Embryonic facial prominence (tissue), 1 donor: Measurements from ENCODE around the gene MS4A10.
"Not testable (repeated sequence)": the region's sequence is repeated elsewhere in the genome, so short reads cannot be mapped to it uniquely, and the experiment has no call there.

Source experiments
- DNase-seq: peaks from one replicate; pipeline ENCODE4 v3.0.0-alpha.2; 2016; ENCODE audit errors: extremely low spot score

The MS4A10 gene

DNA sequence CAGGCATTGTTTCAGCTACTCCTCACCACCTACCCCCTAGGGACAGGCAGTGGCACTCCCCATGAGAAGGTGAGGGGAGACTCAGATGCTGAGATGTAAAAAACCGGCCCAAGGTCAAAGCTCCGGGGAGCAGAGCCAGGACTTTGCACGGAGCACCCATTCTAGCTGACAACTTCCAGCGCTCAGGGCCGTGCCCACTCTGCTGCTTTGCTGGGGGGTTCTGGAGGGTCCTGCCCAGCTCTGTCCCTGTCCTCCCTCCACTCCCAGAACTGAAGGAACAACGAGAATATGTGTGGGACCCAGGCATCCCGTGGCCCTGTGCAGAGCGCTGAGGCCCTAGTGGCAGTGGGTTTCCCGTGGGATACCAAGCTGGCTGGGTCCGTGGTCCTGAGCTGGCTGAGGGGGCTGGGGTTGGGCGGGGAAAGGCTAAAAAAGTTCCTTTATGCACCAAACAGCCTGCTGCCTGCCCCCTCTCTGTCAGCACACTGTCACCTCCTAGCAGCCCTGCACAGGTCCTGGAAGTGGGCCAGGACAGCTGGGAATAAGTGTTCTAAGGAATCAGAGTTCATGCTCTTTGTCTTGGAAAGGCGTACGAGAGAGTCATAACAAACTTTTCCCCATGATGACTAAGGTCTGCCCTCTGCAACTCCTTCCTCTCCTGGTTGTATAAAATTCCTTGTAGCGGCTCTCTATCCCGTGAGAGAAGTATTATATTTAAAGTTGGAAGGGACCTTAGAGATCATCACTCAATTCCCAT lies 1.9 kb downstream of the MS4A10 start:
- no peak for DNase-seq

DNA sequence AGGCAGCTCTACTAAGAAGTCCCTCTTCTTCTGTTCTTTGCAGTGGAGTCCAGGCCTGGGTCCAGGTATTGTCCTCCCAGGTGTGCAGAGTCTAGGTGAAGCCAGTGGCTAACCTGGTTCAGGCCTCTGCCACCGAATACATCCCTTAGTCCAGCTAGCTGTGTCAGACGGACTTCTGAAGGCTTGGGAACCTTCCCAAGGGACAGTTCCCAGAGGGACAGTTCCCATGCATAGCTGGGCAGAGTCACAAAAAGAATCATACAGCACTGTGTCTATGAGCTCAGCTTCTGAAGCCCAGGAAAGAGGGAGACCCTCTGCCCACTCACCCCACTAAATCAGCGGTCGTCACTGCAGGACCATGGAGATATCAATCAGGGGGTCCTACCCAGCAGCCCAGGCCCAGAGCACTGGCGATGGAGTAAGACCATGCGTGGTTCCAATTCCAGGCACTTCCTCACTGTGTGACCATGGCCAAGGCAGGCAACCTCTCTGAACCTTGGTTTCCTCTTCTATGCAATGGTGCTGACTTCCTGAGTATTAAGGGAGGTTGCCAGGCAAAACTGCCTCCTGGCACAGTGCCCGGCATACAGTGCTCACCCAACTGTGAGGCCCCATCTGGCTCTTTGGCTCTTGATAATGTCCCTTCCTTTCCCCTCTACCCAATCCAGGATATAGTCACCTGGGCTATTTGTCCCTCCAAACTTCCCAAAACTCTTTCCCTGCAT lies 3.4 kb downstream of the MS4A10 start:
- DNase-seq: no peak

GRCh38 chr11:60790726-60791125 lies 5.6 kb downstream of the MS4A10 start:
- DNase-seq: no peak

- no peak for DNase-seq
These were observed 6.2 kb downstream of the MS4A10 start for GRCh38 chr11:60791153-60791933.

DNA sequence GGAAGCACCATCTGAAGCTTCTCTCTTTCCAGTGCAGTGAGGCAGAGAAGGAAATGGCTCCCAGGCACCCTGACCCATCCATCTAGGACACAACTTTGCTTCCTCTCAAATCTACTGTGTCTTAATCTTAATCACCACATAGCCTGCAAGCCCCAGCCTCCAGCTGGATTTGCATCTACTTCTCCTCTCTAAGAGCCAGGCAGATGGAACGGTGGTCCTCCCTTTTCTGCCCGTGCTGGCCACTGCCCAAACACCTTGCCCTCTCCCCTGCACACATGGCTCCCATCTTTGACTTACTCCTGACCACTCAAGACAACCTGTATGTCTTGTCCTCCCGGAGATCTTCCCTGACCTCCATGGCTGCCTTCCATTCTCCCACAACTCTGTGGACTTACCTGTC lies 7.4 kb downstream of the MS4A10 start:
- DNase-seq: no peak

DNA sequence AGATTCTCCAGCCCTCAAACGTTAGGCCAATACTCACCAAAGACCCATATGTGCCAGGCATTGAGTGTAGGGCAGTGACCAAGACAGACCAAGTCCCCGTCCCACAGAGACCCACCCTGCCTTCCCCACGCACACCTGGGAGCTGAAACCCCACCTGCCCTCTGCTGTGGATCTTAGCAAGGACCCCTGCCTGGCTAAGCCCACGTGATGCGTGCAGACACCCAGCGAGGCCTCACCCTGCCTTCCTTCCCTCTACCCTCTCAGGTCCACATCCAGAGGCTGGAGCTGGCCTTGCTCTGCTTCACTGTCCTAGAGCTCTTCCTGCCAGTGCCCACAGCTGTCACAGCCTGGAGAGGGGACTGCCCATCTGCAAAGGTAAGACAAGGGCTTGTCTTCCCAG lies 10.2 kb downstream of the MS4A10 start:
- no peak for DNase-seq

DNA sequence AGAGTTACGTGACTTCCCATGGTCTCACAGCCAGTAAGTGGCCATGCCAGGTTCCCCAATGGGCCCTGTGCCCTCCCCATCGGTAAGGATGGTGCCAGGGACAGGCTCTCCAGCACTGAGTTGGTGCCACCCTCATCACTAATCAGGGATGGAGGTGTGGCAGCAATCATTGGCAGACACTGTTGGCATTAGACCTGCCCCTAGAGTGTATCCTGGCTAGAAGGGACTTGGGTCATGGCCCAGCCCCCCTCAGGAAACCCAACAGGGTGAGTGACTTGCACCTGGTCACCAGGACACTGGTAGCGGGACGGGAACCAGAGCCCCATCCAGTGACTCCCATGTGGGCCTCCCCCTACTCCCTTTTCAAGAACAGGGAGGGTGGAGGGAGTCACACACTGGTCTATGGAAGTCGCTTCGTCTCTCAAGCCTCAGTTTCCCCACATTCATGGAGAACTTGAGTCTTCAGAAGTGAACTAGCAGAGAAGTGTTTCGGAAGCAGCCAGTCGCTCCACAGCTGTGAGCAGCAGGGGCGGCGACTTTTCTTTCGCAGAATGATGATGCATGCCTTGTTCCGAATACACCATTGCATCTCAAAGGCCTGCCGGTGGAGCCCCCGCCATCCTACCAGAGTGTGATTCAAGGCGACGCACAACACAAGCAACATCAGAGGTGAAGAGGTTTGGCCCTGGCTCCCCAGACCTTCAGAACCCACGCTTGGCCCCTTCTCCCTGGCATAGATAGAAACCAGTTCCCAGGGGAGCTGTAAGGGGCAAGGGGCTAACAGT lies 12.9 kb downstream of the MS4A10 start:
- no peak for DNase-seq

DNA sequence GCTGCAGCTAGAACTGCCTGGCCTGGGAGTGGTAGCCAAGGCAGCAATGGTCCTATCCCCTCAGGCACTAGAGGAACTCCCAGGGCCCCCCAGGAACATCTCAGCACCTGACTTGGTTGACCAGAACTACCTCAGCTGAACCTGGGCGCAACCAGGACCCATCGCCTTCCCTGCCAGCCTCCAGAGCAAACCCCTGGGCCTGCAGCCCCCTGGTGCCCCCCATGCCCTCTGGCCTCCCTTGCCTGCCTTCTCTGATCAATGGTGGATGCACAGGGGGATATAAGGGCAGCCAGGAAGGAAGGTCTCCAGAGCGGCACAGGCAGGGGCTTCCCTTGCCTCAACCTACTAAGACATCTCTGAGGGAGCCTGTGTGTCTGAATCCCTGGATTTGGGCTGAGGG lies 13.5 kb downstream of the MS4A10 start:
- no peak for DNase-seq

- DNase-seq: no peak
These were observed 16.1 kb downstream of the MS4A10 start for GRCh38 chr11:60801194-60801593.

DNA sequence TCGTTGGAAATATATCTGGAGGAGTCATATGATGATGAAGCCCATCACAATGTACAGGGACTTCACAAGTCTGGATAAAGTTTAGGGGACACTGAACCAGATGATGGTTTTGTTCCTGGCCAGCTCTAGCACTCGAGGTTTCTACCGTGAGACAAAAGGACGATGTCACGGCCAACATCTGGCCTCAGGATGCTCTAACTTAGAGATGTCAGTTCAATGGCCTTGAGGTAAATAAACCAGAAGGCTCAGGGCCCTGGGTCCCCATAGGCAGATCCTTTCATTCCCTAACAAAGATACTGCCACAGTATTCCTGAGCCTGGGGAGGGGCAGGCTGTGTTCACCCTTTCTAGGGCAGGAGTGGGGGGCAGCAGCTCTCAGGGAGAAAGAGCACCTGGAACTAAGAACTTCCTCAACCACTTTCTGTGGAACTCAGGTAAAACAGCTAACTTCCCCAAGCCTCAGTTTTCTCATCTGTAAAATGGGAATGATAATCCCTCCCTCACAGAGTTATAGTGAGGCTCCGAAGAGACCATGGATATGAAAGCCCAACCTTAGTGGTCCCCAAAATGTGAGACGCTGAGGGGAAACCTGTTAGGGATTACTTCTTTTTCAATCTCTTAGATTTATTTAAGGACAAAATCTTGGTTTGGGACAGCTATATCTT lies 18.3 kb downstream of the MS4A10 start:
- DNase-seq: no peak

GRCh38 chr11:60809249-60809648 lies 24.1 kb downstream of the MS4A10 start:
- no peak for DNase-seq

DNA sequence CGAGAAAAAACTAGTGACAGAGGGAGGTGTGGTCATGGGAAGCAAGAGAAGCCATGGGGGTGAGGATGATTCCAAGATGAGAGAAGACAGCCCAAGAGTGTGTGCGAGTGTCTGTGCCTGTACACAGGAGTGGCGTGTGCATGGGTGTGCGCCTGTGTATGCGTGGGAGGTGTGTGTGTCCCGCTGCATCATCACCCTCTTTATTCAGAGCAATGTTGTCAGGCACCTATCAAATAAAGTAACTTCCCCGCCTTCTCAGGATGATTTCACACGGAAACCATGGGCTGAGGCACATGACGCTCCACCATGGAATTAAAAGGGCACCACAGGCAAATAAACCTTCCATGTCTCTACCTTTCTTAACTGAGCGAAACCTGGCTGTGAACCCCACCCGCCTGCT lies 24.6 kb downstream of the MS4A10 start:
- no peak for DNase-seq

GRCh38 chr11:60810151-60810550 lies 25.0 kb downstream of the MS4A10 start:
- no peak for DNase-seq

GRCh38 chr11:60810569-60810968 lies 25.4 kb downstream of the MS4A10 start:
- no peak for DNase-seq

DNA sequence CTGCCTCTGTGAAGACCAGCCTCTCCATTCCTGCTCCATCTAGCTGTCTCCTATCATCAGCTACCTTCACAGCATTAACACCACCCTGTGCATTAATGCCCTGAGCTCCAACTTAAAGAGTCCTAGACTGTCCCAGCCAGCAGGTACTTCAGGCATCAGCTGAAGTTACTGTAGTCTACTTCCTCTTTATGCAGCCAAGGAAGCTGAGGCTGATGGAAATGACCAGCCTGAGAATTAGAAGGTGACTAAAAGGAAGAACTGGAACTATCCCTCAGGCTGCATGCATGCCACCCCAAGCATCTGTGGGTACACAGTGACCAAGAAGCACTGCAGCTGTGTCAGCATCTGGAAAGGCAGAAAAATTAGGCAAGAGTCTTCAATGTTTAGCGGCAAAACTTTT lies 28.2 kb downstream of the MS4A10 start:
- DNase-seq: no peak

DNA sequence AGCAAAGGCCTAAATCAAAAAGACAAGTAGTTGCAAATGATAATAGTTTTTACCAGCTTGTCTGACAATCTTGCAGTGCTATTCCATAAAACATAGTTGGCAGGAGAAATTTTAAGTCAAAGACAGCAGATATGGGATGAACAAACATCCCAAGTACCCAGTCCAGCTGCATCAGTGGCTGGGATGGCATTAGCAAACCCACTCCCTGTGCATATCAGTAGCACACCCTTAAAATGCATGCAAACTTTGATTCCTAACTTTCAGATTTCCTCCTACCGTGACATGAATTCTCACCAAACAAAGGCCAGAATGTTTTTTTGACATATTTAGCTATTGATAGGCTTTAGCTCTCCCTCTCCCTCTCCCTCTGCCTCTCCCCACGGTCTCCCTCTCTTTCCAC lies 29.0 kb downstream of the MS4A10 start:
- DNase-seq: no peak

DNA sequence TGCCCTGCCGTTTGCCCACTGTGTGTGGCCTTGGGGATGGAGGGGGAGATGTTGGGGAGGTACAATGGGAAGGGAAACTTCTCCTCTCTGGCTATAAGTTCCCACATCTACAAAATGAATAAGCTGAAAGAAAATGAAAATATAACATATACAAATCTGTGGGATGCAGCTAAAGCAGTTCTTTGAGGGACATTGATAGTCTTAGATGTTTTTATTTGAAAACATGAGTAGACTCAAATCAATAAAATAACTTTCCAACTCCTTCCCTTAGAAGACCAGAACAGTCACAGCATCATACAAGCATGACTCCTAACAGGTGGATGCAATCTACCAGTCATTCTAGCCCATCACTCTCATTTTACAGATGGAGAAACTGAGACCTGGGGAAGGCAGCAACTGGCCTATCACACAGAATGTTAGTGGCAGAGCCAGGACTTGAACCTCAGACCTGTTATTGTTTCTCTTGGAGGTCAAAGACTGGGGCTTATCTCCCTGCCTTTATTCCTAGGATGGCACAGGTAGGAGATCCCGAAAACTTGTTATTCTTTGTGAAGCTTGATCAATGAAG lies 31.5 kb downstream of the MS4A10 start:
- no peak for DNase-seq

DNA sequence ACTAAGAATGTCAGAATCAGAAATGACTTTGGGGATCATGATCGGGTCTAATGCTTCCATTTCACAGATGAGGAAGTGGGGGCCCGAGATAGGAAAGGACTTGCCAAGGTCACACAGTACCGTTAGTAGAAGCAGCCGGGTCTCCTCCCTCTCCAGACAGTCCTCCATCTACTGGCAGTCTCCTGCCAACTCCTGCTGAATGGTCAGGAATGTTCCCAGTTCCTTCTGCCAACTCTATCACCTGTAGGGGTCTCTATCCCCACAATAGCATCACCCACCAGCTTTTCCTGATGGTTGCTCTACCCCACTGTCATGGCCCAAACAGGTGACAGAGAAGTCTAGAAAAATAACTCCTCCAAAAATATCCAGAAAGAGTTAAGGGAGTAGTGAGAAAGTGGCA lies 32.9 kb downstream of the MS4A10 start:
- no peak for DNase-seq

- no peak for DNase-seq
These were observed 36.9 kb downstream of the MS4A10 start for GRCh38 chr11:60821827-60822599.

DNA sequence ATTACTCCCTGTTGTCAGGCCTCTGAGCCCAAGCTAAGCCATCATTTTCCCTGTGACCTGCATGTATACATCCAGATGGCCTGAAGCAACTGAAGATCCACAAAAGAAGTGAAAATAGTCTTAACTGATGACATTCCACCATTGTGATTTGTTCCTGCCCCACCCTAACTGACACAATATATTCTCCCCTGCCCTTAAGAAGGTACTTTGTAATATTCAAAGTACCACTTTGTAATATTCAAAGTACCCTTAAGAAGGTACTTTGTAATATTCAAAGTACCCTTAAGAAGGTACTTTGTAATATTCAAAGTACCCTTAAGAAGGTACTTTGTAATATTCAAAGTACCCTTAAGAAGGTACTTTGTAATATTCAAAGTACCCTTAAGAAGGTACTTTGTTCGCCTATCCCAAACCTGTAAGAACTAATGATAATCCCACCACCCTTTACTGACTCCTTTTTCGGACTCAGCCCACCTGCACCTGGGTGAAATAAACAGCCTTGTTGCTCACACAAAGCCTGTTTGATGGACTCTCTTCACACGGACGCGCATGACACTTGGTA lies 38.7 kb downstream of the MS4A10 start:
- DNase-seq: not testable (repeated sequence)
